AG08396 (cell line): ENCODE results near the gene DNAJC30.
A peak's percentile ranks its signal among the peaks of the same experiment; 100 is the strongest.
"Not testable (repeated sequence)": the region's sequence is repeated elsewhere in the genome, so short reads cannot be mapped to it uniquely, and the experiment has no call there.

Experiments used
- DNase-seq: peaks from one replicate; pipeline ENCODE4 v3.0.0; 2012; ENCODE audit warnings: low spot score, mixed read lengths

Gene DNAJC30

DNA sequence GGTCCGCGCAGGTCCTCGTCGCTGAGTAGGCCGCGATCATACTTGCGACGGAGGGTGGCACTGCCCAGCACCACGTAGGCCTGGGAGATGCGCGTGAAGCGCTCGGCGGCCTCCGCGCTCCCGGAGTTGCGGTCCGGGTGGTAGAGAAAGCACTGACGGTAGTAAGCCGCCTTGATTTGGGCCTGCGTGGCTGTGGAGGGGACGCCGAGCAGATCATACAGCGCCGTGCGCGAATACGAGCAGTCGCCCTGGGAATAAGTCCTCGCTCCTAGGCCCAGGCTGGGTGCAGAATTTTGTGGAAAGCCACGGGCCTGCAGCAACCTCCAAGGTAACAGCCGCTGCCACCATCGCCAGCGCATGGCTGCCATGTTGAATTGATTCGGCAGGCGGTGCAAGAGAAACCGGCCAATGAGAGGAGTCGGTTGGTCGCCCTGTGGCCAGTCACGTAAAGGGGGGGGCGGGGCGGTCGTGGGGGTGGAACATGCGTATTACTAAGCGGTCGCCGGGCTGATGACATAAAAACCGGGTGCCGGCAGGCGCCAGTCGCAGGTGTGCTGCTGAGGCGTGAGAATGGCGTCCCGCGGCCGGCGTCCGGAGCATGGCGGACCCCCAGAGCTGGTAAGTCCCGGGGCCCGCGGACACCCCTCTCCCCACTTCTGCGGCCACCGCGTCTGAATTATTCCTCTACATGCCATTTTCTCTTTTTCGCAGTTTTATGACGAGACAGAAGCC lies at the start of gene DNAJC30, which contains the start of gene BUD23:
Gene DNAJC30, minus strand, starts transcription at position 398 of the 732 bp plus-strand sequence. Its CDS starts 30 bp downstream, at position 368.
Gene BUD23, plus strand, starts transcription at position 542 of the 732 bp plus-strand sequence. Its CDS starts 29 bp downstream, at position 571.
- peak; percentile 99 for DNase-seq

DNA sequence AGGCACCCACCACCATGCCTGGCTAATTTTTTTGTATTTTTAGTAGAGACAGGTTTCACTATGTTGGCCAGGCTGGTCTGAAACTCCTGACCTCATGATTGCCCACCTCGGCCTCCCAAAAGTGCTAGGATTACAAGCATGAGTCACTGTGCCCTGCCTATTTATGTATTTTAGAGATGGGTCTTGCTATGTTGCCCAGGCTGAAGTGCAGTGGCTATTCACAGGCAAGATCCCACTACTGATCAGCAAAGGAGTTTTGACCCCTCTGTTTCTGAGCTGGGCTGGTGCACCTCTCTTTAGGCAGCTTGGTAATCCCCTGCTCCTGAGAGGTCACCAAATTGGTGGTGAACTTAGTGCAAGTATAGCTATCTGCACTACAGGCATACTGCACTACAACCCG lies 49.1 kb upstream of the DNAJC30 start:
- no peak for DNase-seq

DNA sequence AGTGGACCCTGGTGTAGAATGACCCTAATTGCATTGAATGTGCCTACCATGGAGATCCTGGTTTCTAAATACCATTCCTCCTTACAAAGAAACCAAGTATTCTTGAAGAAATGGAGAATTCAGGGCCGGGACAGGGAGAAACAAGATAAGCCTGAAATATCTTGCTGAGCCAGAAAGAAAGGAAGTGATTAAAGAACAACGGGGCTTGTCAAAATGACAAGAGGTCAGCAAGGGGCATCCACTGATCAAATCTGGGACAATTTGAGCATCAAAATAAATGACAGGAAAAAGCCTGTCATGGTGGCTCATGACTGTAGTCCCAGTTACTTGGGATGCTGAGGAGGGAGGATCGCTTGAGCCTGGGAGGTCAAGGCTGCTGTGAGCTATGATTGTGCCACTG lies 47.2 kb upstream of the DNAJC30 start:
- DNase-seq, result no peak

DNA sequence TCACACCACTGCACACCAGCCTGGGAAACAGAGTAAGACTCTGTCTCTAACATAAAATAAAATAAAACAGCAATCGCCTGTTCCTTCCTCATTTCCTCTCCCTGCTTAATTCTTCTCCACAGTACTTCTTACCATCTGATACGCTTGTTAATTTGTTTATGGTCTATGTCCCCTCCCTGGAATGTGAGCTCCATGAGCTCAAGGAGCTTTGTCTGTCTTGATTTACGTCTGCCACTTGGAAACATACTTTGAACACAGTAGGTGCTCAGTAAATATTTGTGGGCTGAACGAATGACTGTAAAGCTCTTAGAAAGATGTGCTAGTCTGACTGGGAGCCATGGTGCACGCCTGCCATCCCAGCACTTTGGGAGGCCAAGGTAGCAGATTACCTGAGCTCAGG lies 45.3 kb upstream of the DNAJC30 start:
- DNase-seq, result no peak

DNA sequence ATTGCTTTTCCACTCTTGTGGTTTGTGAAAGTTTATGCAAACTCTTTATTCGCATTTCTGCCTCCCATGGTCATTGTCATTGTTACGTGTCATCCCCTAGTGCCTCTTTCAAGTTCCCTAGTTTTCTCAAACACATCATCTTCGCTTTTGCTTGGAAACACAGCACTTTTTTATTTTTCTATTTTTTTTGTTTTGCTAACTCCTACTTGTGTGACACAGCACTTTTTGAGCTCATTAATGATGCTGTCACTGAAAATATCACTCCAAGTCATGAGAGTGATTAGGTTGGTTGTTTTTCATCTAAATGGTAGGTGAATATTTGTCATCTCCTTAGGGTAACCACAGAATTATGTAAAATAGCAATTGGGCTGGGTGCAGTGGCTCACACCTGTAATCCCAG lies 44.7 kb upstream of the DNAJC30 start:
- DNase-seq, result no peak

DNA sequence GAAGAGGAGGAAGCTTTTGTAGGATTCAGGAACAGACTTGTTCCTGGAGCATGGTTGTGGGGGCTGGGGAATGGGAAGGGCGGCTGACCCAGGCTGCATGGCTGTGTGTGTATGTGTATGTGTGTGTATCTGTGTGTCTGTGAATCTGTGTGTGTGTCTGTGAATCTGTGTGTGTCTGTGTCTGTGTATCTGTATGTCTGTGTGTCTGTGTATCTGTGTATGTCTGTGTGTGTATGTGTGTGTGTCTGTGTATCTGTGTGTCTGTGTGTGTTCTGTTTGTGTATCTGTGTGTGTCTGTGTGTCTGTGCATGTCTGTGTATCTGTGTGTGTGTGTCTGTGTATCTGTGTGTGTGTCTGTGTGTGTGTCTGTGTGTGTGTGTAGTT lies 42.8 kb upstream of the DNAJC30 start:
- no peak for DNase-seq

DNA sequence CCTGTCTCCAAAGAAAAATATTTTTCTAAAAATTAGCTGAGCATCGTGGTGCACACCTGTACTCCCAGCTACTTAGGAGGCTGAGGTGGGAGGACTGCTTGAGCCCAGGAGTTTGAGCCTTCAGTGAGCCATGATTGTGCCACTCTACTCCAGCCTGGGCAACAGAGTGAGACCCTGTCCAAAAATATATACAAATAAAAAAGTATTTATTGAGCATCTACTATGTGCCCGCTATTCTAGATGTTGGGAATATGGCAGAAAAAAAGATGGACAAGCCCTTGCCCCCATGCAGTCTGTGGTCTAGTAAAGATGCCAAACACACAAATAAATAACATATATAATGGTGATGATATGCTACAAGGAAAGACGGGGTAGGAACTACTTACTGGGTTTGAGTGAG lies 40.6 kb upstream of the DNAJC30 start:
- DNase-seq, result no peak

DNA sequence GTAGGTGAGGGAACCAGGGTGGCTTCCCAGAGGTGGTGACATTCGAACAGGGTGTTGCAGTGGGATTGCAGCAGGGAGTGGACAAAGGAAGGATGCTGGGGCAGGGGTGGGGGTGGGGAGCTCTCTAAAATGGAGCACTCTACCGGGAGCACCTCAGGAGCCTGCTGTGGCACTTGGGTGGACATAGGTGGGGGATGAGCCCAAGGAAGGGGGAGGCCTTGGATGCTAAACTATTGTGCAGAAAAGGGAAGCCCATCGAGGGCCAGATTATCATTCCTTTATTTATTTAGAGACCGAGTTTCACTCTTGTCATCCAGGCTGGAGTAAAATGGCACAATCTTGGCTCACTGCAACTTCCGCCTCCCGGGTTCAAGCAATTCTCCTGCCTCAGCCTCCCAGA lies 39.5 kb upstream of the DNAJC30 start:
- no peak for DNase-seq

DNA sequence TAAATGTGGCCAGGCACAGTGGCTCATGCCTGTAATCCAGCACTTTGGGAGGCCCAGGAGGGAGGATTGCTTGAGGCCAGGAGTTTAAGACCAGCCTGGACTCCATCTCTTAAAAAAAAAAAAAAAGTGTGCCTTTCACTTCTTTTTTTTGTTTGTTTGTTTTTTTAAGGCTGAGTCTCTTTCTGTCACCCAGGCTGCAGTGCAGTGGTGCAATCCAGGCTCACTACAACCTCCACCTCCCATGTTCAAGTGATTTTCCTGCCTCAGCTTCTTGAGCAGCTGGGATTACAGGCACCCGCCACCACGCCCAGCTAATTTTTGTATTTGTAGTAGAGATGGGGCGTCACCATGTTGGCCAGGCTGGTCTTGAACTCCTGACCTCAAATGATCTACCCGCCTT lies 38.9 kb upstream of the DNAJC30 start:
- not testable (repeated sequence) for DNase-seq

DNA sequence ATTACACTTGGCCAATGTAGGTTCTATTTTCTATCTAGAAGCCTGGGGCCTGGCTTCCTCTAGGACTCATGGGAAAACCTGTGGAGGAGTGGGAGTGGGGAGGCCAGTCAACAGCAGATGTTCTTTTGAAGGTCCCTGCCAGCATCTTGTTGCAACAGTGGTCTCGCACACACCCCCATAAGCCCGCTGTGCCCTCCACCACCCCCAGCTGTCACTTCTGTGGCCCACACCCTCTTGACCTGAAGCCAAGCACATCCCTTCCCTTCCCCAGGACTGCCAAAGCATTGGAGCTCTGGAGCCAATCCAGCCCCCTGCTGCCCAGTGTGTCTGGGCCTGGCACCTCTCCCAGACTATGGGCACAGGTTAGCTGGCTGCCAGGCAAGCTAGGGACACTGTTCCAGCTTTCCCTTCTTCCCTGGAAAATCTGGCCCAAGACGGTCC lies 38.1 kb upstream of the DNAJC30 start:
- no peak for DNase-seq

DNA sequence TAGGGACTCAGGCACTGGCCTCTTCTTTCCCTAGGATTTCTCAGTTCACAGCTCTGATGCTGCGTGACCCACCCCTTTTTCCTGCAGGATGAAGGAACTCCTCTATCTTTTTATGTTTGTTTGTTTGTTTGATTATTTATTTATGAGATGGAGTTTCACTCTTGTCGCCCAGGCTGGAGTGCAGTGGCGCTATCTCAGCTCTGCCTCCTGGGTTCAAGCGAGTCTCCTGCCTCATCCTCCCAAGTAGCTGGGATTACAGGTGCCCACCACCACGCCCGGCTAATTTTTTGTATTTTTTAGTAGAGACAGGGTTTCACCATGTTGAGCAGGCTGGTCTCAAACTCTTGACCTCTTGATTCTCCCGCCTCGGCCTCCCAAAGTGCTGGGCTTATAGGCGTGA lies 37.2 kb upstream of the DNAJC30 start:
- DNase-seq, result not testable (repeated sequence)

DNA sequence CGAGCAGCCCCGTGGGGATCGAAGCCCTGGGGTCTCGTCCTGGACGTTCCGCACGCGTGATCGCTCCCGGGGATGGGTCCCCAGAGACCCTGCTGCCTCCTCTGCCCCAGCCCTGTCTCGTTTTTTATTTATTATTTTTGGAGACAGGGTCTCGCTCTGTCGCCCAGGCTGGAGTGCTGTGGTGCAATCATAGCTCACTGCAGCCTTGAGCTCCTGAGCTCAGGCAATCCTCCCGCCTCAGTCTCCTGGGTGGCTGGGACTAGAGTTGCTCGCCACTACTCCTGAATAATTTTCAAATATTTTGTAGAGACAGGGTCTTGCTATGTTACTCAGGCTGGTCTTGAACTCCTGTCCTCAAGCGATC lies 36.5 kb upstream of the DNAJC30 start:
- no peak for DNase-seq

DNA sequence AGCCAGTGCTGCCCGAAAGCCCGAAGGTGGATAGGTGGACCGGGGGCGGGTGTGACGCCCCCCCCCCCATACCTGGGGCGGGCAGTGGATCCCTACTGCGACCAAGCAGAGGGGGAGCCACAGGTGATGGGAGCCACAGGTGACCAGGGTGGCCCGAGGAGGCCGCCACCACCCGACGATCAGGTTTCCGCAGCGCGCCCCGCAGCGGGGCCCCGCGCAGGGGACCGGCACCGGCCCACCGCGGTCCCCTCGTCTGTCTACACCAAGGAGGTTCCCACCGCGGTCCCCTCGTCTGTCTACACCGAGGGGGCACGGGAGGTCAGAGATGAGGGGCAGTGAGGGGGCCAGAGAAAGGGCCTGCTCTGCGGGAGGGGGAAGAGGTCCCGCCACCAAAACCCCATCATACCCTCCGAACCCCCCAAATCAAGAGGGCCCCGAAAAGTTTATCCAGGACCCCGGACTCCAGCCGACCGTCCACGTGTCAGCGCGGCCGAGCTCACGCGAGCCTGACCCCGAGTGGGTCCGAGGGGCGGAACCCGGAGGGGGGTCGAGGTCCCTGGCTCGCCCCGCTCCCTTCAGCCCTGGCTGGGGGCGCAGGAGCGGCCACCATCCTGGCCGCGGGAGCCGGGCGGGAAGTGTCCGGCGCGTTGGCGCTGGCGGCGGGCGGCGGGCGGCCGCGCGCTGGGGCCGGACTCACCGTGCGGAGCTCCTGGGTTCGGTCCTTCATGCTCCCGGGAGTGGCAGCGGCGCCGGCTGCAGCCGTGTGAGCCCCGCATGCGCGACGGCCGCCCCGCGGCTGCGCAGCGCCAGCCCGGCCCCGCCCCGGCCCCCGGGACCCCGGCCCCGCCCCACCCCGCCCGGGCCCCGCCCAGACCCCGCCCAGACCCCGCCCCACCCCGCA lies 35.9 kb upstream of the DNAJC30 start, which contains the start of gene STX1A:
Gene STX1A, minus strand, starts transcription at position 765 of the 901 bp plus-strand sequence. Its CDS starts 38 bp downstream, at position 727.
- DNase-seq, result peak; percentile 98

DNA sequence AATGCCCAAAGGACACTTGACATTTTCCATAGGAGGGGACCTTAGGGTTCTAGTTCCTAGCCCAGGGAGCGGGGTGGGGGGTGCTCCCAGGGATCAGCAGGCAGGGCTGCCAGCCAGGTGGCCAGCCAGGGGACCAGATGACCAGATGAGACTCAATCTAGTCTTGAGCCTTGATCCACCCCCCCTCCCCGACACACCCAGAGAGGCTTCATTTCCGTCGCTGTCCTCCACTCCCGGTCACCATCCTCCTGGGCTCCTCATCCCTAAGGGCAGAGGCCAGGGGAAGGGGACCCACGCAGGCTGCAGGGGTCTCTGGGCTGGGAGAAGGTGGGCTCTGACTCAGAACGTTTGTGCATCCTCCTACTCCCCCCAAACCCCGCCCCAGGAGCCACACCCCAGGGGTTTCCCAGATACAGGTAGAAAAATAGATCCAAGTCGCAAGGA lies 35.2 kb upstream of the DNAJC30 start:
- DNase-seq, result no peak

DNA sequence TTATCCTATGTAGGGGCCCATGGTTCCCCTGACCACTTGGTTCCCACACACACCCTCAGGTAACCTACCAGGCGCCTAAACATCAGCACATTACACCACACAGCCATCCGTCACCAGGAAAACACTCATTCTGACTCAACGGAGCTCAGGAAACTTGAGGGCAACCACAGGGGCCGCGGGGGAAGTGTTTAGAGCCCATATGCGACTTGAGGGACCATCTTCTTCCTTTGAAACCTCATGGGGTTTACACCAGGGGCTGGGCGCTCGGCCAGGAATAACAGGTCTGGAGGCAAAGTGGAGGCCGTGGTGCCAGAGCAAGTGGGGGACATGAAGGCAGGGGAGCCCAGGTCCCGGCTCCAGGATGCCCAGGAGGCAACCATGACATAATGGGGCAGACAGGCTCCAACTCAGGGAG lies 34.7 kb upstream of the DNAJC30 start:
- peak; percentile 79 for DNase-seq

DNA sequence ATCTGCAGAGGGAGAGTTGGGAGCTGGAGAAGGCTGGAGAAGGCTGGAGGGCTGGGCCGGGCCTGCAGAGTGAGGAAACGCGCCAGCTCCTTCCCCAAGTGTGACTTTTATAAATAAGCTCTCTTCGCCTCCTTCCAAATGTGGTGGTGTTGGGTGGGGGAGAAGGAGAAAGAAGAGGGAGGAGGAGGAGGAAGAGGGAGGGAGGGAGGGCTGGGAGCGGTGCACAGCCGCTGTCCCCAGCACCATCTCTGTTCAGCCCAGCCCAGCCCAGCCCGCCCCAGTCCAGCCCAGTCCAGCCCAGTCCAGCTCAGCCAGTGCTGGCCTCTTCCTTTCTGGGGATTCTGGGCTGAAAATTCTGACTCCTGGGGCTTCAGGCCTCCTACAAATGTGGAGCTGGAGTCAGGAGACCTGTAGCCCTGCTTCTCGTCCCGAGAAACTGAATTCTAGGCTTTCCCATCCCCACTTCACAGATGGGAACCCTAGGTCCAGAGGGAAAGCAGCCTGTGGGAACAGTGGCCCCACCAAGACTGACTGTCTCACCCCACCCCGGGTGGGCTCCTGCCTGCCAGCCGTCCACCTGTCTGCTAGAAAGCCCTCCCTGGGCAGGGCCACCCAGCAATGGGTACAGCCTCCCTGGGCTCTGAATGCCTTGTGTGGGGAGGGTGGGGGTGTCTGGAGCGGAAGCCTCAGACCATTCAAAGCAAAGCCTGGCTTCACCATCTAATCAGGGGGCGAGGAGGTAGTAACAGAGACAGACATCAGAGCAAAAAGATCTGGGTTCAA lies 34.0 kb upstream of the DNAJC30 start:
- no peak for DNase-seq

DNA sequence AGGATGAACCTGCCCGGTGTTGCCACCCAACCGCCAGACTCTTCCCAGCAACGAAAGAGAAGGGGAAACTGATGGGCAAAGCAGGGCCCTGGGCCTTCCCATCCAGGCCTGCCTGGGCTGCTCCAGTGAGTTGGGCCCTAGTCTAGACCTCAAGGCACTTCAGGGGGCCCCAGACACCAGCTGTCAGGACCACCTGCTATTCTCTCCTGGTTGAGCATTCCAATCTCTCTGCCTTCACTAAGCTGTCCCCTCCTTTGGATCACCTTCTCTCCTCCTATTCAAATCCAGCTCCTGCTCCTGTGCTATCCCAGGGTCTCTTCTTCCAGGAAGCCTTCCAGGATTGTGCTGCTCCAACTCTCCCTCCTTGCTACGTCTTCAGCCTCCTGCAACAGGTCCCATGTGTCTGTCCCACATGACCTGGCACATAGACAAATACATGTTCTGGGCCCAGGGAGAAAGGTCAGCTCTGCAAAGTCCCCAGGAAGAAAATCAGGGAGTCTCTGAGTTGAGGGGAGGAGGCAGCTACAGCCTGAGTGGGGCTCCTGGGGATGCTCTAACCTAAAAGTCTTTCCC lies 33.2 kb upstream of the DNAJC30 start:
- DNase-seq, result no peak

DNA sequence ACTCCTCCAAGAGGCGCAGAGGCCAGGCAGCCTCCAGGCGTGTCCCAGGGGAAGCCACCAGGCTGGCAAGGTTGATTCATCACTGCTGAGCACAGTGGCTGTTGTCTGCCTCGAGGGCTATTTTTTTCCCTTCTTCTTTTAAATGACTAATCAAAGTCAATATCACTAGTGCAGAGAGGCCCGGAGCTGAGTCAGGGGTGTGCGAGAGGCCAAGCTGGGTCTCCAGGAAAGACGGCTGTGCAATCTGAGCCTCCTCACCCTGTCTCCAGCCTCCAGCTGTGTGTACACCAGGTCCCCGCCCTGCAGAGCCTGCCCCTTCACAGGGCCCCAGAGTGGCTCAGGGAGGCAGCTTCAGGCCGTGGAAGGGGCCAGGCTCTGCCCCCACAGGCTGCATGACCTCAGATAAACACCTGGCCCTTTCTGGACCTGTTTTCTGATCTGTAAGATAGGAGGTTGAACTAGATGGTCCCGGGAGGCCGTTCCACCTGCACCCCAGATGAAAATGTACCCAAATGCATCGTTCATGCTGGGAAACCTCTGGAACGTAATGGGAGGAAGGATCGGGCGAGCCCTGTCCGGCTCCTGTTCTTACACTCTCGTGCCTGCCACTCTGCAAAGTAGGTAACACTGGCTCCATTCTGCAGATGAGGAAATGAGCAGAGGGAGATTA lies 32.5 kb upstream of the DNAJC30 start:
- peak; percentile 91 for DNase-seq

DNA sequence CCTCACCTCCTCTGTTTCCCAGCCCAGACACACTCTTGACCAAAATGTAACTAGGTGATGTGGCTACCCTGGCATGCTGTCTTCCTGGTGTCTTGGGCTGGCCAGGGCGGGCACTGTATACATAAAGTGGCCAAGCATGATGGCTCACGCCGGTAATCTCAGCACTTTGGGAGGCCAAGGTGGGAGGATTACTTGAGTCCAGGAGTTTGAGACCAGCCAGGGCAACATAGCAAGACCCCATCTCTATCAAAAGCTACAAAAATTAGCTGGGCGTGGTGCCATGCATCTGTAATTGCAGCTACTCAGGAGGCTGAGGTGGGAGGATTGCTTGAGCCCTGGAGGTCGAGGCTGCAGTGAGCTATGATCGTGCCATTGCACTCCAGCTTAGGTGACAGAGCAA lies 30.1 kb upstream of the DNAJC30 start:
- not testable (repeated sequence) for DNase-seq

DNA sequence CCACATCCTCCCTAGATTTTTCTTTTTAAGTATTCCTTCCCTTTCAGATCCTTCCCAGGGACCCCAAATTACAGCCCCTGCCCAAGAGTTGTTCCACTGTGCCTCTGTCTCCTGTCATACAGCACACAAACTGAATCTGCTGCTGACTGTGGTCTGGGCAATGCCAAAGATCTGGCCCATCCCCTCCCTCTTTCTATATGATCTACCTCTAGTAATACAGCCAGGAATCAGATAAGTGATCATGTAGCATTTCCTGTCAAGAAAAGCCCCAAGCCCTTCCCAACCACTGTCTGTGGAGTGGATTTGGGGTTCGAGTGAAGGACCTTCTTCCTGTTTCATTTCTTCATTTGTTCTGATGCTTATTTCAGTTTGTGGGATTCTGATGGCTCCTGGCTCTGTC lies 29.5 kb upstream of the DNAJC30 start:
- no peak for DNase-seq

DNA sequence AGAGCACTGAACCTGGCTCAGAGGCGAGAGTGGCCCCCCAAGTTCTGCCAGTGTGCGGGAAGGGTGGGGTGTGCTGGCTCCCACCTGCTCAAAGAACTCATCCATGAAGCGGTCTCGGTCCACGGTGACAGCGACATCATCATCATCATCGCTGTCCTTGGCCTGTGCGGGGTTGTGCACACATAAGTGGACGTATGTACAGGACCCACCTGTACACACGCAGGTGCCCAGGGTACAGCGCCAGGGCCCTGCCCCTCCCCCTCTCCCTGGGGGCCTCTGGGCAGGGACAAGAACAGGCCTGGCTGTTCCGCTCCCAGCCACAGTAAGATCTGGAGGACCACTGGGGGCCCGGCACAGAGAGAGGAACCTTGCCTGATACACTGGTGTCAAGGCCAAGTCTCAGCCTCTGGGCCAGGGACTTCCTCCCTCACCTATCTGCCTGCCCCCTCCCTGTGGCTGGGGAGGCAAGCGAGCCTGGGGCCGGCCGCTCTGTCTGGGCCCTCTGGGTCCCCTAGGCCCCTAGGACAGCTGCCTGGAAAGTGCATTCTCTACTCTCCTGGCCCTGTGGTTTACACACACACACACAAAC lies 25.8 kb upstream of the DNAJC30 start:
- DNase-seq, result no peak
